Left ventricle myocardium inferior (tissue), 1 donor: ENCODE data around the gene PCOLCE2. TPM values are rescaled to one million over a fixed set of nuclear protein-coding genes. Genes with fewer than 3 reads are reported as not detected.

Experiments used
- DNase-seq: peaks from one replicate; pipeline ENCODE4 v3.0.0-alpha.2; 2020
- H3K27ac ChIP-seq: fragments of 200-600 bp; replicated peaks from 2 replicates; pipeline ENCODE4 v1.8.0; 2021
- H3K27me3 ChIP-seq: fragments of 200-600 bp; 2 replicates; pipeline ENCODE4 v1.8.0; 2021; ENCODE audit warnings: low read depth
- H3K36me3 ChIP-seq: fragments of 200-600 bp; 2 replicates; pipeline ENCODE4 v1.8.0; 2021
- H3K4me1 ChIP-seq: fragments of 200-600 bp; 2 replicates; pipeline ENCODE4 v1.8.0; 2021
- H3K4me3 ChIP-seq: fragments of 200-600 bp; 2 replicates; pipeline ENCODE4 v1.8.0; 2021; ENCODE audit warnings: mild to moderate bottlenecking, moderate library complexity
- H3K9me3 ChIP-seq: fragments of 200-600 bp; replicated peaks from 2 replicates; pipeline ENCODE4 v1.8.0; 2021
- CTCF ChIP-seq: fragments of 200-600 bp; IDR thresholded peaks from 2 replicates; pipeline ENCODE4 v1.8.0; 2021; ENCODE audit warnings: antibody characterized with exemption, mild to moderate bottlenecking, borderline replicate concordance
- intact Hi-C: fragments of 100-400 bp; cut with micrococcal nuclease; formaldehyde crosslinking; loops from one replicate; pipeline ENCODE4 v1.11.0; 2022
- total RNA-seq: library from RNA; stranded (reverse); fragmentation: NEBNext Ultra II Directional; extraction: Animal tissue kit (Norgen Biotek cat#: 25700); gene quantifications from one replicate; pipeline ENCODE4 v1.2.1, GENCODE V29; 2021
- donor health status: DM: no; HTN: yes; CAD: no; lungs with severe emphysema.

The PCOLCE2 gene
- total RNA-seq, 1 donor from 2014 or later = 74.3 TPM

GRCh38 chr3:142778541-142778940, 110.3 kb downstream of the PCOLCE2 start:
- no peak for TF ChIP-seq CTCF

DNA sequence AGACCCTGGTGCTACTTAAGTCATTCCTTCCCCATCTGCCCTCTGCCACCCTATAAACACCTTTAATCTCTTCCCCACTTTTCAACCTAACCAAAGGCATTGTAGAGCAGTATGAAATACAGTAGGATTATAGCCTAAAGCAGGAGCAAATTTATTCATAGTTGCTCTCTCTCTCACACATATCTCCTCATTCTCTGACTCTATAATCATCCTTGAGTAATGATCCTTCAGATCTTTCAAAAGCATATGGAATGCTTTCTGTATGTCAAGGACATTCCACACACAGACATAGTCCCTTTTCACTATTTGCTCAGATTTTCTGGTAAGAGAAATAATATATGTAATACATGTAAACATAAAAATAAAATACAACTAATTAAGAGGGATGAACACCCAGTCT, 111.0 kb downstream of the PCOLCE2 start:
- DNase-seq = no peak
- Histone ChIP-seq H3K27me3 (no peaks in the 10 kb centered on the region), H3K36me3 (peaks cover 13% of the 10 kb centered on the region), H3K4me1 (no peaks in the 10 kb centered on the region), H3K9me3 (no peaks in the 10 kb centered on the region), H3K27ac (no peak overlapping the region), H3K4me3 (no peak overlapping the region)
- intact Hi-C loops = no loop called here
- TF ChIP-seq CTCF = no peak

More at GRCh38 chr3:142778541-142778940, 110.3 kb downstream of the PCOLCE2 start:
- no peaks in the 10 kb centered on the region for H3K27me3 ChIP-seq
- no peak overlapping the region for H3K27ac ChIP-seq
- peaks cover 15% of the 10 kb centered on the region for H3K36me3 ChIP-seq
- no peaks in the 10 kb centered on the region for H3K4me1 ChIP-seq
- H3K4me3 ChIP-seq = no peak overlapping the region
- DNase-seq = no peak
- no peaks in the 10 kb centered on the region for H3K9me3 ChIP-seq
- intact Hi-C loops = no loop called here

DNA sequence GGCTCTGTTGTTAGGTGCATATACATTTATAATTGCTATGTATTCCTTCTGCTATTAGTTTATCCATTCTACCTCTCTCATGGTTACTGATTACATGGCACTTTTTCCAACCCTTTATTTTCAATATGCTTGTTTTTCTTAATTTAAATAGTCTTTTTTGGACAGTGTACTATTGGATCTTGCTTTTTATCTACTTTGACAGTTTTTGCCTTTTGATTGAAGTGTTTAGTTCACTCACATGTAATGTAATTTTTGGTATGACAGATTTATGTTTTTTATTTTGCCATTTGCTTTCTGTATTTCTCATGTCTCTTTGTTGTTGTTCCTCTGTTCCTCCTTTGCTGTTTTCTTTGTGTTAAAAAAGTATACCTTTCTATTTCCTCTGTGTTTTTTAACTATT, 120.5 kb downstream of the PCOLCE2 start:
- Histone ChIP-seq H3K27me3 (no peaks in the 10 kb centered on the region), H3K4me1 (no peaks in the 10 kb centered on the region), H3K9me3 (peaks cover 30% of the 10 kb centered on the region), H3K4me3 (no peak overlapping the region), H3K27ac (no peak overlapping the region), H3K36me3 (peaks cover 67% of the 10 kb centered on the region)
- intact Hi-C loops = no loop called here
- DNase-seq = no peak
- no peak for TF ChIP-seq CTCF

Other genes with a start within 250 kb of the PCOLCE2 start
- gene TRPC1, start 165.0 kb downstream of the PCOLCE2 start, total RNA-seq = 13.9 TPM
- 15.3 TPM for gene PAQR9, start 74.6 kb upstream of the PCOLCE2 start, total RNA-seq
- gene U2SURP, start 112.5 kb upstream of the PCOLCE2 start, total RNA-seq = 43.7 TPM
- gene CHST2, start 230.7 kb upstream of the PCOLCE2 start, total RNA-seq = 1.8 TPM